ENCODE measurements around the gene CHTOP.
"Not testable (repeated sequence)": the region's sequence is repeated elsewhere in the genome, so short reads cannot be mapped to it uniquely, and the experiment has no call there.

The CHTOP gene

DNA sequence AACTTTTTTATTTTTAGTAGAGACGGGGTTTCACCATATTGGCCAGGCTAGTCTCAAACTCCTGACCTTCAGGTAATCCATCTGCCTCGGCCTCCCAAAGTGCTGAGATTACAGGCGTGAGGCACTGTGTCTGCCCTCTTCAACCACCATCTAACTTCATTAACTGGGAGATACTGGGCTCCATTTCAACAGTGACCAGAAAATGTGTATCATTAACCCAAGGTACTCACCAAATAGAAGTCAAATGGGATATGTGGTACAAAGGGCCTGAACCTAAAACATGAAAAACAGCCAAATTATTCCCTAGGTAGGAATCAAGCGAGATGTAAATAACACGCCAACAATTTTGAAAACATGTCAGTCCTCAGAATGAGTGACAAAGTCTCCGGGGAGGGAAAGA lies 35.7 kb downstream of the CHTOP start:
- H3K4me3 Mint-ChIP-seq, result no peak overlapping the region
- H3K4me1 Mint-ChIP-seq, result peaks cover 22% of the 10 kb centered on the region
- TF ChIP-seq CTCF (IDR thresholded peaks at IDR 0.05; ENCODE audit: unreplicated experiment in 3 of 3), result no peak
- no peaks in the 10 kb centered on the region for H3K9me3 Mint-ChIP-seq
- H3K27ac Mint-ChIP-seq, result peak overlapping the region in 1 of 3 experiments; percentile 78
- H3K27me3 Mint-ChIP-seq (ENCODE audit: low read depth), result no peaks in the 10 kb centered on the region
- peaks cover 54% of the 10 kb centered on the region for H3K36me3 Mint-ChIP-seq (ENCODE audit: low read depth)

DNA sequence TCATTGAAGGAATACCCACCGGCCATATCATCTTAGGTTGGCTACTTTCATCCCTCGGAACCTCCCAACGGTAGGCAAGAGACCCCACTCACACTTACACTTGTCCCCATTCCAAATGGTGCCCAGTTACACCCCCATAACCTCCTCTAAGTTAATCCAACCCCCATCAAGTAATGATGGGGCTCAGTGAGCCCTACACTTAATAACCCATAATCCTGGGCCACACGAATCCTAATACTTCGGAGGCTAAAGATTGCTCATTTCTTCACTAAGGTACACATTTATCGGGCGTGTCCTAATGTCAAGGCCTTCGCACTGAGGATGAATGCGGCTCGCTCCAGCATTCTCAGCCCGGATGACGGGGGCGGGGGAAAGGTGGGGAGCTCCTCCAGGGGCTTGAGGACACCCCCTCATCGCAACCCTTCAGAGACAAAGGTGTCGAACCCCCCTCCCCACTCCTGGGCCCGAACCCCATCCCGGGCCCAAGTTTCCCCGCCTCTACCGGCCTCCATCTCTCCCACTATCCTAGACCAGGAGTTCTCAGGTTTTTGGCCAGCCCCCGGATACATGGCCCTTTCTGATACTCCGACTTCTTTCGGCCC lies 36.5 kb downstream of the CHTOP start:
- Mint-ChIP-seq H3K27me3 (ENCODE audit: low read depth) (no peaks in the 10 kb centered on the region), H3K27ac (peak overlapping the region in 1 of 3 experiments; percentile 78), H3K4me1 (peaks cover 22% of the 10 kb centered on the region), H3K36me3 (ENCODE audit: low read depth) (peaks cover 46% of the 10 kb centered on the region), H3K9me3 (no peaks in the 10 kb centered on the region), H3K4me3 (no peak overlapping the region)
- TF ChIP-seq CTCF (IDR thresholded peaks at IDR 0.05; ENCODE audit: unreplicated experiment in 3 of 3), result no peak

GRCh38 chr1:153670859-153671627 lies 37.2 kb downstream of the CHTOP start, which contains the start of gene ILF2:
Gene ILF2, minus strand, starts transcription at chr1:153670993. Its CDS starts 71 bp downstream, at chr1:153670922.
- H3K4me1 Mint-ChIP-seq, result peaks cover 22% of the 10 kb centered on the region
- TF ChIP-seq CTCF (IDR thresholded peaks at IDR 0.05; ENCODE audit: unreplicated experiment in 3 of 3), result peak in 2 of 3 experiments; percentile 27 to 43

DNA sequence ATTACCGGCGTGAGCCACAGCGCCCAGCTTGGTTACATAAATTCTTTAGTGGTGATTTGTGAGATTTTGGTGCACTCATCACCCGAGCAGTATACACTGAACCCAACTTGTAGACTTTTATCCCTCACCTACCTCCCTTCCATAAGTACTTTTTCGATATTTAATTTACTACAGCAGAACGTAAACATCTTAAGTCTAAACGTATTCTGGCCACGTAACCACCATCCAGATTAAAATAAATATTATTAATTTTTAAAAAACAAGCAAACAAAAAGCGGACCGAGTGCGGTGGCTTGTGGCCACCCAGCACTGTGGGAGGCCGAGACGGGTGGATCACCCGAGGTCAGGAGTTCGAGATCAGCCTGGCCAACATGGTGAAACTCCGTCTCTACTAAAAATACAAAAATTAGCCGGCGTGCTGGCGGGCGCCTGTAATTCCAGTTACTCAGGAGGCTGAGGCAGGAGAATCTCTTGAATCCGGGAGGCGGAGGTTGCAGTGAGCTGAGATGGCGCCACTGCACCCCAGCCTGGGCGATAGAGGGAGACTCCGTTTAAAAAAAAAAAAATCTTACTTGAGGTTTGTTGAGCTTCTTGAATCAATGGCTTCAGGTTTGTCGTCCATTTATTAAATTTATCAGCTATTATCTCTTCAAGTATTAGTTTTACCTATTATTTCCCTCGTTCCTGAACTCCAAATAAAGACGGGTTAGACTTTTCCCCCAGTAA lies 37.9 kb downstream of the CHTOP start:
- peak overlapping the region in 2 of 3 experiments; percentile 78 to 83 for H3K27ac Mint-ChIP-seq
- H3K4me3 Mint-ChIP-seq; H3K9me3 Mint-ChIP-seq; H3K27me3 Mint-ChIP-seq (ENCODE audit: low read depth): not testable (repeated sequence)
- H3K36me3 Mint-ChIP-seq (ENCODE audit: low read depth), result peaks cover 32% of the 10 kb centered on the region
- H3K4me1 Mint-ChIP-seq, result peaks cover 22% of the 10 kb centered on the region

More at GRCh38 chr1:153670859-153671627, 37.2 kb downstream of the CHTOP start, which contains the start of gene ILF2:
- H3K36me3 Mint-ChIP-seq (ENCODE audit: low read depth), result peaks cover 39% of the 10 kb centered on the region
- peak within 1 kb of the TSS in 1 of 3 experiments; percentile 78 for H3K27ac Mint-ChIP-seq
- H3K9me3 Mint-ChIP-seq, result no peaks in the 10 kb centered on the region
- no peak within 1 kb of the TSS for H3K4me3 Mint-ChIP-seq
- no peaks in the 10 kb centered on the region for H3K27me3 Mint-ChIP-seq (ENCODE audit: low read depth)

DNA sequence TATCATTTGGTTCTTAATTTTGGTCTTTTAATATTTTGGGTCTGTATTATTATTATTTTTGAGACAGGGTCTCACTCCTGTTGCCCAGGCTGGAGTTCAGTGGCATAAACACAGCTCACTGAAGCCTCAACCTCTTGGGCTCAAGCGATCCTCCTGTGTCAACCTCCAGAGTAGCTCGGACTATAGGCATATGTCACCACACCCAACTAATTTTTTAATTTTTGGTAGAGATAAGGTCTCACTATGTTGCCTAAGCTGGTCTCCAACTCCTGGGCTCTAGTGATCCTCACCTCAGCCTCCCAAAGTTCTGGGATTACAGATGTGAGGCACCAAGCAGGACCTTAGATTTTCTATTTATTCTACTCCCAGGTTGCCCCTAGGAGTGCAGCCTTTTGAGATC lies 39.6 kb downstream of the CHTOP start:
- peaks cover 24% of the 10 kb centered on the region for H3K4me1 Mint-ChIP-seq
- peak overlapping the region in 1 of 3 experiments; percentile 80 for H3K4me3 Mint-ChIP-seq
- peaks cover 11% of the 10 kb centered on the region for H3K27me3 Mint-ChIP-seq (ENCODE audit: low read depth)
- no peaks in the 10 kb centered on the region for H3K9me3 Mint-ChIP-seq
- TF ChIP-seq CTCF (IDR thresholded peaks at IDR 0.05; ENCODE audit: unreplicated experiment in 3 of 3), result no peak
- peaks cover 15% of the 10 kb centered on the region for H3K36me3 Mint-ChIP-seq (ENCODE audit: low read depth)
- peak overlapping the region in 2 of 3 experiments; percentile 43 to 63 for H3K27ac Mint-ChIP-seq

All from nephron (organoid).